ENCODE results near the gene CES2.

CES2 gene

DNA sequence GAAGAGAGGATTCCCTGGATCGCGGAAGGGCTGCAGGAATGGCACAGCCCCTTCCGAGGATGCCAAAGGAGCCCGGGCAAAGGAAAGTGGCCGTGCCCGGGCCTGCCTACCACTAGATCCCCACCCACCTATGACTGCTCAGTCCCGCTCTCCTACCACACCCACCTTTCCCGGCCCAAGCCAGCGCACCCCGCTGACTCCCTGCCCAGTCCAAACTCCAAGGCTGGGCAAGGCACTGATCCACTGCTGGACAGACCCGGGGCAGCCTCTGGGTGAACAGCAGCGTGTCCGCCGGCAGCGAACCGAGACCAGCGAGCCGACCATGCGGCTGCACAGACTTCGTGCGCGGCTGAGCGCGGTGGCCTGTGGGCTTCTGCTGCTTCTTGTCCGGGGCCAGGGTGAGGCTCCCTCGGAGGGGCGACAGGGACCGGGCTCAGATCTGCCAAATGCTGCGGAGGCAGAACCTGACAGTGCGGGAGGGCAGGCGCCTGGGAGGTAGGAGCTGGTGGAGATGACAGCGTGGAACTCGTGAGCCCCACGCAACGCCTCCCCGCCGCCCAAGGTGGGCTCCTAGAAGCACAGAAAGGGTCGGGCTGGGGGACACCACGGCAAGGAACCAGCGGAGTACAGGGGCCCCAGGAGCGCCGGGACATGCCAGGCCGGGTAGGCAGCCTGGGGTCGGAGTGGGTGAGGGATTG is at the start of gene CES2:
Gene CES2 (plus strand): TSS at position 203 of the 698 bp plus-strand sequence. CDS start 120 bp downstream, at position 323.
- Histone ChIP-seq H3K27me3 (ENCODE audit: control insufficient read depth, insufficient read depth, low read length) (no peaks in the 10 kb centered on the region), H3K36me3 (ENCODE audit: control insufficient read depth, insufficient read depth, low read length) (peaks cover 12% of the 10 kb centered on the region), H3K9ac (ENCODE audit: low read length) (peak within 1 kb of the TSS; percentile 95), H3K4me1 (ENCODE audit: control insufficient read depth, insufficient read depth, low read length) (peaks cover 61% of the 10 kb centered on the region), H3K9me3 (ENCODE audit: control insufficient read depth, low read length) (no peaks in the 10 kb centered on the region), H3K4me3 (ENCODE audit: low read length) (peak within 1 kb of the TSS; percentile 88)

- H3K36me3 ChIP-seq (ENCODE audit: control insufficient read depth, insufficient read depth, low read length), result peaks cover 9% of the 10 kb centered on the region
Observed at GRCh38 chr16:66886321-66886720, 49.0 kb upstream of the CES2 start.

DNA sequence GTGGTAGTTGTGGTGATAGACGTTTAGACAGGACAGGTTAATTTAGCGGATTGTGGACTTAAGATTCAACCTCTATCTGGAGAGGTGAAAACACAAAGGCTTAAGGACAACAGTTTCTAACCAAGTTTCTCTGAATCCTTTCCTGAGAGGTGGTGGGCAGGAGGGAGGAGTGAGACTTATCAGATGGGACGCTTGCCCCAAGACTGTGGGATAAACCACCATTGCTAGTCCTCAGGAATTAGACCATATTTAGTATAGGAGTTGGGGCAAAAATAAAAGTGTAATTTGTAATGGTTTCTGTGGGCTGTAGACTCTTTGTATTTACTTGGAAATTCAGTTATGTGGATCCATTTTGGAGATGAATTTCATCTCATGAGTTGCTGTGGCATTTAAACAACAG is 48.4 kb upstream of the CES2 start:
- H3K9ac ChIP-seq (ENCODE audit: low read length), result no peak overlapping the region
- no peak overlapping the region for H3K4me3 ChIP-seq (ENCODE audit: low read length)
- no peaks in the 10 kb centered on the region for H3K27me3 ChIP-seq (ENCODE audit: control insufficient read depth, insufficient read depth, low read length)
- peaks cover 9% of the 10 kb centered on the region for H3K36me3 ChIP-seq (ENCODE audit: control insufficient read depth, insufficient read depth, low read length)
- H3K4me1 ChIP-seq (ENCODE audit: control insufficient read depth, insufficient read depth, low read length), result no peaks in the 10 kb centered on the region
- no peaks in the 10 kb centered on the region for H3K9me3 ChIP-seq (ENCODE audit: control insufficient read depth, low read length)

More at GRCh38 chr16:66886321-66886720, 49.0 kb upstream of the CES2 start:
- H3K9ac ChIP-seq (ENCODE audit: low read length), result no peak overlapping the region
- H3K27me3 ChIP-seq (ENCODE audit: control insufficient read depth, insufficient read depth, low read length), result no peaks in the 10 kb centered on the region
- no peak overlapping the region for H3K4me3 ChIP-seq (ENCODE audit: low read length)
- H3K4me1 ChIP-seq (ENCODE audit: control insufficient read depth, insufficient read depth, low read length), result no peaks in the 10 kb centered on the region
- H3K9me3 ChIP-seq (ENCODE audit: control insufficient read depth, low read length), result no peaks in the 10 kb centered on the region

- Histone ChIP-seq H3K9ac (ENCODE audit: low read length) (no peak overlapping the region), H3K4me1 (ENCODE audit: control insufficient read depth, insufficient read depth, low read length) (no peaks in the 10 kb centered on the region), H3K4me3 (ENCODE audit: low read length) (no peak overlapping the region)
Observed at GRCh38 chr16:66888647-66889615, 46.4 kb upstream of the CES2 start.

DNA sequence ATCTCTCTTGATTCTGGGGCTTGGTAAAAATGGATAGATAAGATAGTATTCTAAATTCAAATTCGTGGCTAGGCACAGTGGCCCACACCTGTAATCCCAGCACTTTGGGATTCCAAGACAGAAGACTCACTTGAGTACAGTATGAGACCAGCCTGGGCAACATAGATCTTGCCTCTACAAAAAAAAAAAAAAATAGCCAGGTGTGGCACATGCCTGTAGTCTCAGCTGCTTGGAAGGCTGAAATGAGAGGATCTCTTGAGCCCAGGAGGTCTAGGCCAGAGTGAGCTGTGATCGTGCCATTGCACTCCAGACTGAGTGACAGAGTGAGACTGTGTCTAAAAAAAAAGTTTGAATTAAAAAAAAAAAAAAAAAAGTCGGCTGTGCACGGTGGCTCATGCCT is 45.7 kb upstream of the CES2 start:
- H3K36me3 ChIP-seq (ENCODE audit: control insufficient read depth, insufficient read depth, low read length), result peaks cover 9% of the 10 kb centered on the region
- H3K9me3 ChIP-seq (ENCODE audit: control insufficient read depth, low read length), result no peaks in the 10 kb centered on the region
- H3K4me1 ChIP-seq (ENCODE audit: control insufficient read depth, insufficient read depth, low read length), result no peaks in the 10 kb centered on the region
- H3K9ac ChIP-seq (ENCODE audit: low read length), result no peak overlapping the region
- H3K27me3 ChIP-seq (ENCODE audit: control insufficient read depth, insufficient read depth, low read length), result no peaks in the 10 kb centered on the region
- no peak overlapping the region for H3K4me3 ChIP-seq (ENCODE audit: low read length)

More at GRCh38 chr16:66888647-66889615, 46.4 kb upstream of the CES2 start:
- Histone ChIP-seq H3K9me3 (ENCODE audit: control insufficient read depth, low read length) (no peaks in the 10 kb centered on the region), H3K27me3 (ENCODE audit: control insufficient read depth, insufficient read depth, low read length) (no peaks in the 10 kb centered on the region), H3K36me3 (ENCODE audit: control insufficient read depth, insufficient read depth, low read length) (peaks cover 9% of the 10 kb centered on the region)

- peaks cover 9% of the 10 kb centered on the region for H3K36me3 ChIP-seq (ENCODE audit: control insufficient read depth, insufficient read depth, low read length)
Observed at GRCh38 chr16:66890799-66891198, 44.5 kb upstream of the CES2 start.

GRCh38 chr16:66891360-66891759 is 44.0 kb upstream of the CES2 start:
- H3K4me1 ChIP-seq (ENCODE audit: control insufficient read depth, insufficient read depth, low read length), result peaks cover 12% of the 10 kb centered on the region
- no peak overlapping the region for H3K4me3 ChIP-seq (ENCODE audit: low read length)
- no peaks in the 10 kb centered on the region for H3K9me3 ChIP-seq (ENCODE audit: control insufficient read depth, low read length)
- peaks cover 9% of the 10 kb centered on the region for H3K36me3 ChIP-seq (ENCODE audit: control insufficient read depth, insufficient read depth, low read length)
- H3K27me3 ChIP-seq (ENCODE audit: control insufficient read depth, insufficient read depth, low read length), result no peaks in the 10 kb centered on the region
- no peak overlapping the region for H3K9ac ChIP-seq (ENCODE audit: low read length)

More at GRCh38 chr16:66890799-66891198, 44.5 kb upstream of the CES2 start:
- Histone ChIP-seq H3K27me3 (ENCODE audit: control insufficient read depth, insufficient read depth, low read length) (no peaks in the 10 kb centered on the region), H3K9ac (ENCODE audit: low read length) (no peak overlapping the region), H3K4me1 (ENCODE audit: control insufficient read depth, insufficient read depth, low read length) (peaks cover 7% of the 10 kb centered on the region), H3K9me3 (ENCODE audit: control insufficient read depth, low read length) (no peaks in the 10 kb centered on the region), H3K4me3 (ENCODE audit: low read length) (no peak overlapping the region)

DNA sequence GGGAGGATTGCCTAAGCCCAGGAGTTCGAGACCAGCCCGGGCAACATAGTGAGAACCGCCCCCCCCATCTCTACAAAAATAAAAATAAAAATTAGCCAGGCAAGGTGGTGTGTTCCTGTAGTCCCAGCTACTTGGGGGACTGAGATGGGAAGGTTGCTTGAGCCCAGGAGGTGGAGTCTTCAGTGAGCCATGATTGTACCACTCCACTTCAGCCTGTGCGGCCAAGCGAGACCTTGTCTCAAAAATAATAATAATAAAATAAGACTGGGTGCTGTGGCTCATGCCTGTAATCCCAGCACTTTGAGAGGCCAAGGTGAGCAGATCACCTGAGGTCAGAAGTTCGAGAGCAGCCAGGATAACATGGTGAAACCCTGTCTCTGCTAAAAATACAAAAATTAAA is 43.5 kb upstream of the CES2 start:
- peaks cover 14% of the 10 kb centered on the region for H3K4me1 ChIP-seq (ENCODE audit: control insufficient read depth, insufficient read depth, low read length)
- no peaks in the 10 kb centered on the region for H3K9me3 ChIP-seq (ENCODE audit: control insufficient read depth, low read length)
- H3K9ac ChIP-seq (ENCODE audit: low read length), result no peak overlapping the region
- H3K36me3 ChIP-seq (ENCODE audit: control insufficient read depth, insufficient read depth, low read length), result peaks cover 6% of the 10 kb centered on the region
- H3K4me3 ChIP-seq (ENCODE audit: low read length), result no peak overlapping the region
- H3K27me3 ChIP-seq (ENCODE audit: control insufficient read depth, insufficient read depth, low read length), result no peaks in the 10 kb centered on the region

- no peaks in the 10 kb centered on the region for H3K36me3 ChIP-seq (ENCODE audit: control insufficient read depth, insufficient read depth, low read length)
- H3K9me3 ChIP-seq (ENCODE audit: control insufficient read depth, low read length), result no peaks in the 10 kb centered on the region
- H3K9ac ChIP-seq (ENCODE audit: low read length), result no peak overlapping the region
- H3K4me1 ChIP-seq (ENCODE audit: control insufficient read depth, insufficient read depth, low read length), result peaks cover 21% of the 10 kb centered on the region
- H3K27me3 ChIP-seq (ENCODE audit: control insufficient read depth, insufficient read depth, low read length), result no peaks in the 10 kb centered on the region
- H3K4me3 ChIP-seq (ENCODE audit: low read length), result no peak overlapping the region
Observed at GRCh38 chr16:66894055-66894454, 41.3 kb upstream of the CES2 start.

DNA sequence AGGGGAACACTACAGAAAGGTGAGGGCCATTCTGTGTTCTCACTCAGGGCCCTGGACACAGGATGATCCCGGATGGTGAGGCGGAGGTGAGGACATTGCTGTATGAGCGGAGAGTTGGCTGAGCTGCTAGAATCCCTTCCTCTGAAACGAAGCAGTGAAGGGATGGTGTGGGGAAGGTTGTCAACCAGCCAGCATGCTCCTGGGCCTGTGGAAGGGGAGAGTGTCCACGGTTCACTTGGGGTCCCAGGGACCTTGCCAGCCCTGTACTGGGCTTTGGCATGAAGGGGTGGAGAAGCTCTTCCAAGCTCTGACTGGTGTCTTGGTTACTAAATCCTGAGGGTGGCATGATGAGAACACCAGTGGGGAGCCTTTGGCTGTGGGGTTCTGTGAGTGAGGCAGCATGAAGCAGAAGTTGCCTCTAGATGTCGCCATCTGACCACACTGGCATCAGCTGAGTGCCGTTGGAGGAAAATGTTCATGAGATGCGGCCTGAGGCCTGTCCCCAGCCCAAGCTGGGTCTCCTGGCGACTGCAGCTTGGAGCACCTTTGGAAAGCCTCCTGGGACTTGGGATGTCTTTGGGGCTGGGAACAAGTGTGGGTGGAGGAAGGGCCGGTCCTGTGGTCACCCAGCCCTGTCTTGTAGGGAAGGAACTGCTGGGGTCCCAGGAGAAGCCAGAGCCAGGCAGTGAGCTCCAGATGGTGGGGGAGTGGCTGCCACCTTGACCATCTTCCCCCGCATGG is 40.2 kb upstream of the CES2 start:
- Histone ChIP-seq H3K4me3 (ENCODE audit: low read length) (no peak overlapping the region), H3K36me3 (ENCODE audit: control insufficient read depth, insufficient read depth, low read length) (no peaks in the 10 kb centered on the region), H3K4me1 (ENCODE audit: control insufficient read depth, insufficient read depth, low read length) (peaks cover 31% of the 10 kb centered on the region), H3K9me3 (ENCODE audit: control insufficient read depth, low read length) (no peaks in the 10 kb centered on the region), H3K27me3 (ENCODE audit: control insufficient read depth, insufficient read depth, low read length) (no peaks in the 10 kb centered on the region), H3K9ac (ENCODE audit: low read length) (no peak overlapping the region)

DNA sequence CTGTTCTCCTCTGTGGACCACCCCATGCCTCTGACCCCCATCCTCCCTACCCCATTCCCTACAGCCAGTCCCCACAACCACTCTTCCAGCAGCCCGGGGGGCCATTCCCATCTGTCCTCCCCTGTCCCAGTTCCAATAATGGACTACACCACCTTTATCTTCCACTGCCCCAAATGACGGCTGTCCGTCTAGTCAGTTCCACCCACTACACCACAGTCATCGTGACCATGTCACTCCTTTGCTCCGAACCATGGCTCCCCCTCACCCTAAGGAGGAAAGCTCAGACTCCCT is 39.7 kb upstream of the CES2 start:
- H3K4me1 ChIP-seq (ENCODE audit: control insufficient read depth, insufficient read depth, low read length), result peaks cover 36% of the 10 kb centered on the region
- H3K9me3 ChIP-seq (ENCODE audit: control insufficient read depth, low read length), result no peaks in the 10 kb centered on the region
- H3K4me3 ChIP-seq (ENCODE audit: low read length), result no peak overlapping the region
- no peaks in the 10 kb centered on the region for H3K27me3 ChIP-seq (ENCODE audit: control insufficient read depth, insufficient read depth, low read length)
- H3K9ac ChIP-seq (ENCODE audit: low read length), result no peak overlapping the region
- H3K36me3 ChIP-seq (ENCODE audit: control insufficient read depth, insufficient read depth, low read length), result no peaks in the 10 kb centered on the region

- Histone ChIP-seq H3K4me1 (ENCODE audit: control insufficient read depth, insufficient read depth, low read length) (peaks cover 40% of the 10 kb centered on the region), H3K4me3 (ENCODE audit: low read length) (no peak overlapping the region), H3K9ac (ENCODE audit: low read length) (no peak overlapping the region), H3K9me3 (ENCODE audit: control insufficient read depth, low read length) (no peaks in the 10 kb centered on the region), H3K36me3 (ENCODE audit: control insufficient read depth, insufficient read depth, low read length) (no peaks in the 10 kb centered on the region), H3K27me3 (ENCODE audit: control insufficient read depth, insufficient read depth, low read length) (no peaks in the 10 kb centered on the region)
Observed at GRCh38 chr16:66895999-66896398, 39.3 kb upstream of the CES2 start.
